Esophagus squamous epithelium (tissue), 5 donors: ENCODE measurements around the gene ACER2. TPM values are rescaled to one million over a fixed set of nuclear protein-coding genes. Genes with fewer than 3 reads are reported as not detected.
A peak's percentile ranks its signal among the peaks of the same experiment; 100 is the strongest.
"Not testable (repeated sequence)": the region's sequence is repeated elsewhere in the genome, so short reads cannot be mapped to it uniquely, and the experiment has no call there.

ENCODE experiments used
- DNase-seq: peaks from one replicate; lab custom pipeline; 2025; lab: John Stamatoyannopoulos, UW
- H3K27ac ChIP-seq, 4 donors: fragments of 200-600 bp; sonication (generic); one replicate each; pipeline ENCODE4 v1.5.1; 2016 to 2019; ENCODE audit warnings: mild to moderate bottlenecking in 1 of 4
- H3K27me3 ChIP-seq, 4 donors: fragments of 200-600 bp; sonication (generic); 1 replicate in 3 of 4; 2 replicates in 1 of 4; pipeline versions ENCODE4 v1.5.1 to v1.6.0; 2017 to 2021; ENCODE audit warnings: antibody characterized with exemption in 1 of 4
- H3K36me3 ChIP-seq, 3 donors: fragments of 200-600 bp; sonication (generic); one replicate each; pipeline ENCODE4 v1.5.1; 2016 to 2019
- H3K4me1 ChIP-seq, 3 donors: fragments of 200-600 bp; sonication (generic); one replicate each; pipeline ENCODE4 v1.5.1; 2017 to 2019
- H3K4me3 ChIP-seq, 4 donors: fragments of 200-600 bp; sonication (generic); 1 replicate in 3 of 4; 2 replicates in 1 of 4; pipeline ENCODE4 v1.5.1; 2016 to 2019; ENCODE audit warnings: mild to moderate bottlenecking in 2 of 4, moderate library complexity in 1 of 4
- H3K9me3 ChIP-seq, 3 donors: fragments of 200-600 bp; sonication (generic); one replicate each; pipeline ENCODE4 v1.5.1; 2016 to 2019
- CTCF ChIP-seq, 6 experiments: fragments of 450-650 bp in 4 of 6; fragments of 200-600 bp in 2 of 6; sonication (generic) in 2 of 6; IDR thresholded peaks; one replicate each; pipeline ENCODE4 v1.5.1; 2016 to 2019; ENCODE audit warnings: antibody characterized with exemption in 6 of 6, mild to moderate bottlenecking in 4 of 6, moderate library complexity in 4 of 6
- POLR2A ChIP-seq, 4 donors: fragments of 450-650 bp; IDR thresholded peaks; one replicate each; pipeline ENCODE4 v1.6.1; 2017; ENCODE audit warnings: antibody characterized with exemption in 4 of 4, mild to moderate bottlenecking in 4 of 4, moderate library complexity in 3 of 4
- WGBS, 2 donors: methylation state at CpG; one replicate each; pipeline ENCODE4 v1.1.5; 2018; 5-methylcytosine and 5-hydroxymethylcytosine counted together
- intact Hi-C: fragments of 100-400 bp; cut with DNase I; formaldehyde crosslinking; loops from one replicate; pipeline ENCODE4 v1.15.0; 2022
- total RNA-seq, 4 donors: library from RNA; depleted of rRNA; stranded (reverse); fragments of >200 nt; gene quantifications; one replicate each; pipeline ENCODE4 v1.1.0, GENCODE V29; 2016
- donor health status: DM: yes; HTN: yes; CAD: no.

ACER2 gene
- total RNA-seq, 4 donors from 2014 or later, result 3.6 to 5.0 (median 3.8) TPM

- no peak for TF ChIP-seq POLR2A (IDR thresholded peaks at IDR 0.05)
- TF ChIP-seq CTCF (IDR thresholded peaks at IDR 0.05), result no peak
- WGBS, 2 donors, result 46 to 57% methylated on average over 2 of the region's 2 CpGs
- Histone ChIP-seq H3K27ac (no peak overlapping the region), H3K36me3 (no peaks in the 10 kb centered on the region), H3K4me1 (no peaks in the 10 kb centered on the region), H3K4me3 (no peak overlapping the region), H3K27me3 (no peaks in the 10 kb centered on the region), H3K9me3 (no peaks in the 10 kb centered on the region)
- intact Hi-C loops, result no loop called here
- no peak for DNase-seq
Observed at GRCh38 chr9:19386502-19387044, 22.2 kb upstream of the ACER2 start.

DNA sequence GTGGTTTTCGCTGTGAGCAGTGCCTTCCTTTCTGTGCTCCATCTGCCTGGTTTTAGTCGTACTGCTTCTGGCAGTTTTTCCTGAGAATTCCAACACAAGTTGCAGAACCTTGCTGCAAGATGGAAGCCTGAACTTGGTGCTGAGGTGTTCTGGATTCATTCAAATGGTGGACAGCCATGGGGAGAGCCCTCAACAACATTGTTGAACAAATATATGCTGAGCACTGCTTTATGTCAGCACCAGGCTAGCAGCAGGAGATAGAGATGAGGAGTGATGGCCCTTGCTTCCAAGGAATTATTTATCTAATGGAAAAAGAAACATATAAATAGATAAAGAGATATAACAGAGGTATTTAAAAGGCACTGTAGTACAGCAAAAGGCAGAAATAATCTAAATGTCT, 21.5 kb upstream of the ACER2 start:
- H3K9me3 ChIP-seq, result no peaks in the 10 kb centered on the region
- no peaks in the 10 kb centered on the region for H3K4me1 ChIP-seq
- DNase-seq, result no peak
- no peaks in the 10 kb centered on the region for H3K36me3 ChIP-seq
- intact Hi-C loops, result no loop called here
- H3K4me3 ChIP-seq, result no peak overlapping the region
- 81 to 85% methylated on average over 2 of the region's 2 CpGs for WGBS, 2 donors
- H3K27ac ChIP-seq, result no peak overlapping the region
- TF ChIP-seq CTCF (IDR thresholded peaks at IDR 0.05), result no peak
- TF ChIP-seq POLR2A (IDR thresholded peaks at IDR 0.05), result no peak
- no peaks in the 10 kb centered on the region for H3K27me3 ChIP-seq

DNA sequence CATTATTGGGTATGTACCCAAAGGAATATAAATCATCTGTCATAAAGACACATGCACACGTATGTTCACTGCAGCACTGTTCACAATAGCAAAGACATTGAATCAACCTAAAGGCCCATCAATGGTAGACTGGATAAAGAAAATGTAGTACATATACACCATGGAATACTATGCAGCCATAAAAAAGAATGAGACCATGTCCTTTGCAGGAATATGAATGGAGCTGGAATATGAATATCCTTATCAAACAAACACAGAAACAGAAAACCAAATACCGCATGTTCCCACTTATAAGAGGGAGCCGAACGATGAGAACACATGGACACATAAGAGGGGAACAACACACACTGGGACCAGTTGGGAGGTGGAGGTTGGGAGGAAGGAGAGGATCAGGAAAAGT, 19.3 kb upstream of the ACER2 start:
- DNase-seq, H3K27me3 ChIP-seq, H3K9me3 ChIP-seq, intact Hi-C loops, H3K4me3 ChIP-seq, H3K4me1 ChIP-seq, H3K36me3 ChIP-seq, H3K27ac ChIP-seq: not testable (repeated sequence)
- WGBS, 2 donors, result 89 to 92% methylated on average over 4 of the region's 4 CpGs

DNA sequence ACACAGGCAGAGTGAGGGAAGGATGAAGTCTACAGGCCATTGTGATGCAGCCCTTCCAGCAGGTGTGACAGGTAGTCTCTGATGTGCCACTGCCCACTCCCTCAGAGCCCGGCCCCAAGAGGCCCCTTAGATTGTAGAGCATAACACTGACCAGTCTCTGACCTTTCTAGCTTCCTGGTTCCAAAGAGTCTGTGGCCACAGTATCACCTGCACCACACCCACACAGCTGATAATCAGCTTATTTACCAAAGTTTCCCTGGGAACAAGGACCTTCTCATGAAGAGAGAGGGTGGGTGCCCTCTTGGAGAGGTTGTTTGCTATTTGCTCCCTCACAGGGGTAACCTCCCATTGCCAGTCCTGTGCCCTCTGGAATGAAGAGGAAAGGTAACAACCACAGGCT, 11.0 kb upstream of the ACER2 start:
- Histone ChIP-seq H3K27ac (no peak overlapping the region), H3K27me3 (no peaks in the 10 kb centered on the region), H3K36me3 (no peaks in the 10 kb centered on the region), H3K4me3 (no peak overlapping the region), H3K4me1 (no peaks in the 10 kb centered on the region), H3K9me3 (no peaks in the 10 kb centered on the region)
- 38% methylated on average over 1 of the region's 1 CpG; no CpG with 5 or more reads in 1 of the 2 donors for WGBS, 2 donors
- intact Hi-C loops, result no loop called here
- TF ChIP-seq CTCF (IDR thresholded peaks at IDR 0.05), result no peak
- TF ChIP-seq POLR2A (IDR thresholded peaks at IDR 0.05), result no peak
- DNase-seq, result no peak

DNA sequence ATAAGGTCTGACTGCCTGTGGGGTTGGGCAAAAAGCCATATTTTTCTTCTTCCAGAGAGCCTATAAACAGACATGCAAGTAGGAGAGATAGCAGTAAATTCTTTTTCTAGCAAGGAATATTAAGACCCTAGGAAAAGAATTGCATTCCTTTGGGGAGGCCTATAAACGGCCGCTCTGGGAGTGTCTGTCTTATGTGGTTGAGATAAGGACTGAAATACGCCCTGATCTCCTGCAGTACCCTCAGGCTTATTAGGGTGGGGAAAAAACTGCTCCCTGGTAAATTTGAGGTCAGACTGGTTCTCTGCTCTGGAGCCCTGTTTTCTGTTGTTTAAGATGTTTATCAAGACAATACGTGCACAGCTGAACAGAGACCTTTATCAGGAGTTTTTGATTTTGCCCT, 5.6 kb upstream of the ACER2 start:
- H3K27me3 ChIP-seq, H3K4me3 ChIP-seq, DNase-seq, intact Hi-C loops, H3K9me3 ChIP-seq, H3K27ac ChIP-seq, H3K36me3 ChIP-seq: not testable (repeated sequence)
- 90 to 93% methylated on average over 4 of the region's 4 CpGs for WGBS, 2 donors
- H3K4me1 ChIP-seq, result peaks cover 1 to 23% (median 2%) of the 10 kb centered on the region in 3 donors

DNA sequence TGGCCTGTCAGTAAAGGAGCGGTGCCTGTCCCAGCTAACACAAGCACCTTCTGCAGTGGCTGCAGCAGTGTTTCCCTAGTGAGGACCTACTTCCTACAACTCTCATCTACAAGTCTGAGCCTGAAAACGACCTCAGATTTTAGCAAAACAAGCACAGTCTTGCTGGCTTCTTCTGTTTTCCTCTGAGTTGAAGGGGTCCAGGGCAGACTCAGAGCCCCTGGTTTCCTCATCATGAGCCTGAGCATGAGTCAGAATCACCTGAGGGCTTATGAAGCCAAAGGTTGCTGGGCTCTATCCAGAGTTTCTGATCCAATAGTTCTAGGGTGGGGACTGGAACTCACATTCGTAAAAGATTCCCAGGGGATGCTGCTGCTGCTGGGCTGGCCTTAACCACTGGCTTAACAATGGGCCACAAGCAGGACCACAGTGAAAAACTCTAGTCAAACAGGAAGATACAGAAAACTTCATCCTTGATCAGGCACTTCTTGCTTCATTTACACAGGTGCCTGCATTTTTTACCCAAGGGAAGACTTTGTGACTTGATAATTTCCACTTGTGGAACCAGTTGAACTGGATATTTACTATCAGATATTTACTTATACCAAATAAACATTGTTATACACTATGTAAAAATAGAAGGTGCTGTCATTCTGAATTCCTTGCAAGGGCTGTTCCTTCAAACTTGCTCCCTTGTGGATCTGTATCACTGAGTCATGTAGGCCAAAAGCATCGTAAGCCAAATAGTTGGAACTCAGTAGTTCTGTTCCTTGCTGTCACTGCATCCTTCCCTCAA, 4.3 kb upstream of the ACER2 start:
- no peak for DNase-seq
- Histone ChIP-seq H3K9me3 (no peaks in the 10 kb centered on the region), H3K4me1 (peaks cover 2 to 29% (median 6%) of the 10 kb centered on the region in 3 donors), H3K27me3 (no peaks in the 10 kb centered on the region), H3K36me3 (no peaks in the 10 kb centered on the region), H3K27ac (peak overlapping the region in 3 of 4 donors; percentile 55 to 71 (median 62)), H3K4me3 (no peak overlapping the region)
- 42 to 51% methylated on average over 3 to 4 of the region's 4 CpGs for WGBS, 2 donors
- intact Hi-C loops, result no loop called here
- TF ChIP-seq CTCF (IDR thresholded peaks at IDR 0.05) (no peak), POLR2A (IDR thresholded peaks at IDR 0.05) (no peak)
